Activated T-cell treated with anti-CD3 and anti-CD28 coated beads for 48 hours (primary cell): ENCODE data around the gene SLC2A1.

Experiments
- DNase-seq: peaks from one replicate; pipeline ENCODE4 v3.0.0-alpha.2; 2020; ENCODE audit warnings: low read depth

The SLC2A1 gene

DNA sequence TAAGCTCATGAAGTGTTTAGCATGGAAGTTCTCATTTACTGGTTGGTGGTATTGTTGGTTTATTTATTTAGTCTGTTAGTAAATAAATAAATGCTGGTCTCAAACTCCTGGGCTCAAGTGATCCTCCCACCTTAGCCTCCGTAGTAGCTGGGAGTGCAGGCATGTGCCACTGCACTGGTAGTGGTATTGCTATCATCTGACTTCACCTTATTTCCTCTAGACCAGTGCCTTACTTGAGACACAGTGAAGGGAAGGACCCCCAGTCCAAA lies 1.4 kb upstream of the SLC2A1 start:
- DNase-seq, result no peak

DNA sequence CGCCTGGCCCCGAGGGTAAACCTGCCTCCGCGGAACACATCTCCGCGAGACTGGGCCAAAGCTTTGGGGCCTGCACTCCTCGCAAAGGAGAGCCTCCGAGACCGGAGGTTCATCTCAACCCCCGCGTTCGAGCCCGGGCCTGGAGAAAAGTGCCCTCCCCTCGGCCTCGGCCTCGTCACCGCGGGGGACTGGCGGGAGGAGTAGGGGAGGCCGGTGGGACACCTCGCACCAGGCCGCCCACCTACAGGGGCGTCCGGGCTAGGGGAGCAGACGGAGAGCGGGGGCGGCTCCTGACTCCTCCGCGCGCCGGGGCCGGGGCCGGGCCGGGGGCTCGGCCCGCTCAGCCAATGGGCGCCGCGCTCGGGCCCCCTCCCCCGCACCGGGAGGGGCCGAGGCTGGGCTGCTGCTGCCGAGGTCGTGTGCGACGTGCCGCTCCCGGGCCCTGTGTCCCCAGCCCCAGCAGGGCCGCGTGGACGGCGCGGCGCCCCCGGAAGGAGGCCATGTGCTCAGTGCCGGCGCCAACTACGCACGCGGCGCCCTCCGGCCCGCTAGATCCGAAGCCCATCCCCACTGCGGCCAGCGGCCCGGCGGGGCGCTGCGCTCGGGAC lies 684 bp downstream of the SLC2A1 start:
- peak; percentile 77 for DNase-seq

DNA sequence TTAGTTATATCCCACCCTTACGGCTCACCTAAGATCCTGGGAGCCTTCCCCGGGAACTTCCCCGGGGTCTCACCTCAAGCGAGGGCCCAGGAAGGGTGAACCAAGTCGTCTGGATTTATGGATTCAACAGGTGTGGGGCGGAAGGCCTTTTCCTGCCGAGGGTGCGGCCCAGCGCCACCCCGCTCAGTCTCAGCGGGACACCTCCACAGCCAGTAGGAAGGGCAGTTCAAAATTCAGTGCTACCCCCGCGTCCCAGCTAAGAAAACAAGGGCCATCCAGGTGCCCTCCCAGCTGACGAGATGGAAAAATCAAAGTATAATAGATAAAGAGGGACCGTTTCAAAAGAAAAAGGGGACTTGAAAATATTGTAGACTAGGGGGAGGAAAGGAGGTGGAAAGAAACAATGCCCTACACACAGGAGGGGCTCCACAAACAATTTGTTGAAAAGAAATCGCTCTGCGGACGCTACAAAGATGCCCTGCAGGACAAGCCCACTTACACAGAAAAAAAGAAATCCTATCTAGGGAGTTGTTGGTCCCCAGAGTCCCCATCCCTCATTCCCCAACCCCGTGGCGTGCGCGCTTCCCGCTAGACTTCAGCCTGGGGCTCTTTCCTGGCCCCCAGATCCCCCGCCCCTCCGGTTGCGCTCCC lies 1.3 kb downstream of the SLC2A1 start:
- no peak for DNase-seq

DNA sequence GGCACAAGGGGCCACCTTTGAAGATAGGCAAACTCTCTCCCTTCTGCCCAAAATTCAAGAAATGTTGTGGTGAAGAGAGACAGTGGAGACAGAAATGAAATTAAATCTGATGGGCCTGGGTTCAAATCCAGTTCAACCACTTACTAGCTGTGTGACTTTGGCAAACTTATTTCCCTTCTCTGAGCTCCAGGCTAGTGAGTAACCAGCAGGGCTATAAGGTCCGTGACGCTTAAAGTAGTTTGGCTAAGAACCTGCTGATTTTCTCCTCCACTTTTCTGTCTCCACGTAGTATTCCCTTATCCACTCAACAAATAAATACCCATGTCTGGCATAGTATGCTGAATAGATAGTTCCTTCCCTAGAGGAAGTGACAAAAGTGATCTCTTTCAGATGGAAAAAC lies 1.9 kb downstream of the SLC2A1 start:
- no peak for DNase-seq

DNA sequence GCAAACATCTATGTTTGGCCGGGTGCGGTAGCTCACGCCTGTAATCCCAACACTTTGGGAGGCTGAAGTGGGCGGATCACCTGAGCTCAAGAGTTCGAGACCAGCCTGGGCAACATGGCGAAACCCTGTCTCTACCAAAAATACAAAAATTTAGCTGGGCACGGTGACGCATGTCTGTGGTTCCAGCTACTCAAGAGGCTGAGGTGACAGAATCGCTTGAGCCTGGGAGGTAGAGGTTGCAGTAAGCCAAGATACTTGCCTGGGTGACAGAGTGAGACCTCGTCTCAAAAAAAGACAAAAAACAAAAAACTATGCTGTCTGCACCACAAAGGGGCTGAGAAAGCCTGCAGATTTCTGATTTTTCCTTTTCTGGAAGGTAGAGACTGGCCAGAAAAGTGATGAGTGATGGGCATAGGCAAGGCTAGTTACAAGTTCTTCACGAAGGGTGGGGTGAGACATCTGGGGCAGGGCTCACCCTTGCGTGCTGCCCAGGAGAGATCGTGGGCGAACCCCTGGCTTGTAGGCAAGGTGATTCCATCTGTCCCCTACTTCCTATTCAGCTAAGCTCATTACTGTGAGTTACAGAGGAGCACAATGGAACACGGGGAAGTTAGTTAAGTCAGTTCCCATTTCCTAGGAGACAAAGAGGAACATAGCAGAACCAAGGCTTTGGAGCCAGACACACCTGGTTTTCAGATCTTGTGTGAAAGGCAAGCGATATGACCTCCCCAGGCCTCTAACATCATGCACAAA lies 3.2 kb downstream of the SLC2A1 start:
- DNase-seq, result no peak

DNA sequence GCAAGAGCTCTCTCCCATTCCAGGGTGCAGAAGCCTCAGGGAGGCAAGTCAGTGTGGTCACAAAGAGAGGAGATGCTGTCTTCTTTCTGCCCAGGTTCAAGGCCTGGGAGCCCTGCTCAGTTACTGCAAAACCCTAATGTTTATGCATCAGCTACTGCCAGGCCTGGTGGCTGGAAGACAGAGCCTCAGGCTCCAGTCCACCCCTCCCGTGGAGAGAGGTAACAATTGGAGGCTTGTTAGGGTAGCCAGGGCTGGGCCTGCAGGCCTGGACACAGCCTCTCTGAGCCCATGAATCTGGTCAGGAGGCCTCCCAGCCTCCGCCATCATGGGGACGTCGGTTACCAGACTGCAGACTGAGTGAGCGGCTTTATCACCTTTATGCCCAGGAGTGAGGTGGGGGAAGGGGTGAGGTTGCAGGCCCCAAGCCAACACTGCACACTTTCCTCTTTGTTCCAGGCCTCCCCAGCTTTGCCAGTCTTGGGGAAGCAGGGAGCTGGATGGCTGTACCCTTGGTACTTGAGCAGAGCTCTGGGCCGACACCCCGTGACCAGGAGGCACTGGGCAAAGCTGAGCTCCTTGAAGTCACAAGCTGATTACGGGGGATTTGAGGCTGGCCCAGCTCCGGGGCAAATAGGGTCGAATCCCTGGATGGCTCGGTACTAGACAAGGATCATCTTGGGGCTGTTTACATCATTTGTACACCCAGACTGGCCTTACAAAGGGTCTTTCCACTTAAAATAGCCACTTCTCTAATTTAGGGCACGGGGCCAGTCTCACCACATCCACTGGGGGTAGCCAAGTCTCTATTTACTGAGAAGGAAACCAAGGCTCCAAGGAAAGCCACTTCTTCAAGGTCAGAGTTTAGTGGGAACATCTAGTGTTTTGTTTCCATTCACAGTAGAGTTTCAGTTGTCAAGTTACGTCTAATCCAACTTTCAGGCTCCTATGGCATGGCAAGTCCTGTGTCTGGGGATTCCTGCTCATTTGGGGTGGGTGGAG lies 5.2 kb downstream of the SLC2A1 start:
- no peak for DNase-seq

DNA sequence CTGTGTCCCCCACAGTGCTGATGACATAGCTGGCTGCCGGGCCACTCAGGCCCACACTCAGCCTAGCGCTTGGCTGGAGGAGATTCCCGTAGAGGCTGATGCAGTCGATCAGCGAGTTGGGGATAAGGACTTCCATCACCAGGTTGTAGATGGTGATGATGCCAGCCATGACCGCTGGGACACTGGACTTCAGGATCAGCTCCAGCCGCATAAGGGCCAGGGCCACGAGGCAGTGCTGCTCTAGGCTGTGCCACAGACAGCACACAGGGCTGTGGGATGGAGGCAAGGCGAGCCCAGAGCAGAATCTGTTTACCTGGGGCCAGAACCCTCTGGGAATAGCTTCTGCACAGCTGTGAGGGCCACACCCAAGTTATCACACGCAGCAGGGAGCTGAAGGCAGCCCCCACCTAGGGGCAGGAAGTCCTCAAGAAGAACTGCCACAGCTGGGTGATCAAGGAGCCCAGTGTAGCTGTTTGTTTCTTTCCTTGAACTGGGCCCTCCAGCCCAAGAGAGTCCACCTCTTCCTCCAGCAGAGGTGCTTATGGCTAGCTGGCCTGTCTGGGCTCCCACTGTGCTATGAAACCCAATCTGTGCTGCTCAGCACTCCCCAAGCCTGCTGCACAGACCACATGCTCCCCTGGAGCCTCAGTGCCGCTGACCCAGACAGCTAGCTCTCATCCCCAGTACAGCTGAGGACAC lies 6.2 kb downstream of the SLC2A1 start:
- no peak for DNase-seq

DNA sequence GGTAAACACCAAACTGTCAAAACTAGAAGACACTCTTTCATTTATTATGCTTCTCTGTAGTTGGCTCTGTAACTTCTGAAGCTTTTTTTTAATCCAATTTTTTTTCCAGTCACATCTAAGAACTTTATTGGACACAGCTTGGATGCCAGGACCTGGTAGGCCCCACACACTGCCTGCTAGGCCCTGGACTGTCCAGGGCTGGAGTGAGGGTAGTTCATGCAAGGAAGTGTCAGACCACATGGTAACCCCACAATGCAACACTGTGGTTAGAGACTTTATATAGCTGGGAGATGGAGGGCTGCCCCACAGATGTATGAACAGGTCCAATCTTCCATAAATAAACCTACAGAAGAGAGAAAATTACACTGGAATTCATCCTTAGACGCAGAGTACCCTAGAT lies 7.1 kb downstream of the SLC2A1 start:
- no peak for DNase-seq

DNA sequence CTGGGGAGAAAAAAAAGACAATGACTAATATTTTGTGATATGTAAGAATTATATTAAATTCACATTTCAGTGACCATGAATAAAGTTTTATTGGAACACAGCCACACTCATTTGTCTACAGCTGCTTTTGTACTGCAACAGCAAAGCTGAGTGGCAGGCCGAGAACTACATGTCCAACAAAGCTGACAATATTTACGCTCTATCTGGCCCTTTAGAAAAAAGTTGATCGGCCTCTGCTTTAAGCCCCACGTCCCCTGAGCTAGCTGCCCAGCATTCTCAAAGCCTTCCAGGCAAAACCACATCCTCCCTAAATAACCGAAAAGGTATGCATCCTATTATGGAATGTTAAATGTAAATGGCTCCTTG lies 8.6 kb downstream of the SLC2A1 start:
- no peak for DNase-seq

DNA sequence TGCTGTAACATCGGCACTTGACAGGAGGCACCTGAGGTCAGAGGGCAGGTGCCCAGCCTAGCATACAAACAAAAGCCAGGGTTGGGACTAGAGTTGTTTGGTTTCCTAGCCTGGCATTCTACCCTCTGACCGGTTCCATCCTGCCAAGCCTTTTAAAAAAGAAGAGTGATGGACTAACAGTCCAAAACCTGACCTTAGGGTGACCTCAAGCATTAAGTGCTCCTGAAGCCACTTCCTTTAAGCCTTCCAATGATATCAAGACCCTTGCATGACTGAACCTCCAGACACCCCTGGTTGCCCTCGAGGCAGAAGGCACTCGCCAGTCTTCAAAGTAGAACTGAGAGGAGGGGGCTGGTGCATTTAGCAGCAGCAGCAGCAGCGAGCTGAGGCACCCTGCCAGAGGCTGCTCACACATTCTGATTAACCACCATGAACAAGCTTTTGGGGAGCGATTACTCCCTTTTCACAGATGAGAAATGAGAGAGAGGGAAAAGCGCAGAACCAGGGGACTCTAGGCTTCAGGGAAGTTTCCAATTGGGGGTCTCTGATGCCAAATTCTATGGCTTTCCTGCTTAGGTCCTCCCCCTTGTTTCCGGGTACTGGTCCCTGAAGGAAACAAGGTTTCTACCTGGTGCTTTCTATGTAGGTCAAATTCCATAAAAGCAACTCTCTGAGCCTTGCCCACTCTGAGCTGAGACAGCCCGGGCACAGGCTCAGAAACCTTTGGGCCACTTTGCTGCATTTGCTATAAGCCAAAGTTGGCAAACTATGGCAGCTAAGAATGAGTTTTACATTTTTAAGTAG lies 9.2 kb downstream of the SLC2A1 start:
- no peak for DNase-seq

DNA sequence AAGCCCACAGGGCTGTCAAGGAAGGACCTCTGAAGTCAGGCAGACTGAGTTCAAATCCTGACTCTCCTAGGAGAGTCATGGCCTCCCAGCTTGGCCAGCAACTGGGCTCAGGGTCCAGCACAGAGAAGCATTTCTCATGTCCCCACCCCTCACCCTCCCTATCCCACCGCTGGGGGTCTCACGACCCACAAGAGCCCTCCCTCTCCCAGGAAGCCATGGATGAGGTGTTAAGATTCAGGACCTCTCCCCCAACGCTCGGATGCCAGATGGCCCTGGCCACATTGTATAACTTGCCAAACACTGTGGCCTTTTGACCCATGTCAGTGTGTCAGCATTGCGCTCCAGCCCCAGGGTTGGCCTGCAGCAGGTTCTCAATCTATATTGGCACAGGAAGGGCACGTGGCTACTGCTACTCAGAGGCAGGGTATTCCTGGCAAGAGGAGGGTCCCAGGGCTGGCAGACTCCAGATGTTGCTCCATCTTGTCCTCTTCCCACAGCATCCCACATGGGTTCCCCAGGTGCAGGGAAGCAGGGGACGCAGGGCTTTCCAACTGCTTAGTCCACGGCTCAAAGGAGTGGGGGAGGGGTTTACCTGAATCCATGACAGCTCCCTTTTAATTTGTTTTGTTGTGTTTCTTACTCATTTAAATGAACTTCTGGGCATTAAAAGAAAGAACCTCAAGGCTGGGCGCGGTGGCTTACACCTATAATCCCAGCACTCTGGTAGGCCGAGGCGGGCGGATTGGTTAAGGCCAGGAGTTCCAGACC lies 10.5 kb downstream of the SLC2A1 start:
- DNase-seq, result no peak

DNA sequence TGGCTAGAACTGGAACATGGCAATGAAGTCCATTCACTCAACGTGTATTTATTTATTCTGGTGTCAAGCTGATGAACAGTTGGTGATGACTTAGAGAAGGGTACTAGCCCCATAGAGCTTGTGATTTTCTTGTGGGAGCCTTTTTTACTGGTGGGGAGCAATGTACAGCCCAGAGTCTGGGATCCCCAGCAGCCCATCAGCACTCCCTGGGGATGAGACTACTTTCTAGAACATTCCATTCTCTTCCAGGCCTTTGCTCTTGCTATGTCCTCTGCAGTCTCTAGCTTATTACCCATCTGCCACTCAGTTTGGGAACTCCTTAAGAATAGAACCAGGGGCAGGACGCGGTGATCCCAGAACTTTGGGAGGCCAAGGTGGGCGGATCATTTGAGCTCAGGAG lies 11.6 kb downstream of the SLC2A1 start:
- DNase-seq, result no peak

DNA sequence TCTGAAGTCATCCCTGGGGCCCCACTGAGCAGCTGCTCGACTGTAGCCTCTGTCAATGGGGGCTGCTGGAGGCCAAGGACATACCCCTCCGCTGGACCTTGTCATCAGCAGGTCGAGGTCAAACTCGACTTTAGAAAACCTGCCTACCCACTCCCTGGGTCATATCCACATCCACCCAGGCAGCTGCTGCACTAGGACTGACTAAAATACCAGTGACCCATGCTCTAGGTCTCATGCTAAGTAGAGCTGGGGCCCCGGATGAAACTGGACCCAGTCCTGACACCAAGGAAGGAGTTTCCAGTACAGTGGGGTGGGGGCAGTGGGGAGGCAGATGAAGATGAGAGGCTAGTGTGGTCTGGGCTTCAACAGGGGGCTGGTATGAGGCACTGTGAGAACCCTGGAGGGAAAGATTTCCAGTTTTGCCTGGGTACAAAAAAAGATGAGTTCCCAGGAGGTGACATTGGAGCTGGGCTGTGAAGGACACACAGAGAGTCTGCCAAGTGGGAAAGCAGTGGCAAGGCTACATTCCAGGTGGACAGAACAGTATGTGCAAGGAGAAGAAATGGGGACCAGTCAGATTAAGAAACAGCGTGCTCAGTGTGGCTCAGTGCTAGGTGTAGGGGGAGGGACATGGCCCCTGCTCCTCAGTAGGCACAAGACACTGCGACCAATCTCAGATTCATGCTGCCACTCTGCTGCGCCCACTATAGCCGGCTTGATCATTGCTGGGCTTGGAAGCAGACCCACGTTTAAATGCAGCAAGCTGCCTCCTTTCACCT lies 12.4 kb downstream of the SLC2A1 start:
- DNase-seq, result no peak

DNA sequence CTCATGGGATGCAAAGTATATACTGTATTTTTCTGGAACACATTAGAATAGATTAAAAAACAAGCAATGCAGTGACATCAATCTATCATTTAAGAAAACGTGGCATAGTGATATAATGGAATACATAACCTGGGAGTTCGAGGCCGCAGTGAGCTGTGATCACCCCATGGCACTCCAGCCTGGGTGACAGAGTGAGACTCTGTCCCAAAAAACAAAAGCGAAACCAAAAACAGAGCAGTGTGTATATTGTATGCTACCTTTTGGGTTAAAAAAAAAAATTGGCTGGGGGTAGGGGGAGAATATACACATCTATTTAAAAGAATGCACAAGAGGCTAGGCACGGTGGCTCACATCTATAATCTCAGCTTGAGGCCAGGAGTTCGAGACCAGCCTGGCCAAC lies 13.5 kb downstream of the SLC2A1 start:
- DNase-seq, result no peak

DNA sequence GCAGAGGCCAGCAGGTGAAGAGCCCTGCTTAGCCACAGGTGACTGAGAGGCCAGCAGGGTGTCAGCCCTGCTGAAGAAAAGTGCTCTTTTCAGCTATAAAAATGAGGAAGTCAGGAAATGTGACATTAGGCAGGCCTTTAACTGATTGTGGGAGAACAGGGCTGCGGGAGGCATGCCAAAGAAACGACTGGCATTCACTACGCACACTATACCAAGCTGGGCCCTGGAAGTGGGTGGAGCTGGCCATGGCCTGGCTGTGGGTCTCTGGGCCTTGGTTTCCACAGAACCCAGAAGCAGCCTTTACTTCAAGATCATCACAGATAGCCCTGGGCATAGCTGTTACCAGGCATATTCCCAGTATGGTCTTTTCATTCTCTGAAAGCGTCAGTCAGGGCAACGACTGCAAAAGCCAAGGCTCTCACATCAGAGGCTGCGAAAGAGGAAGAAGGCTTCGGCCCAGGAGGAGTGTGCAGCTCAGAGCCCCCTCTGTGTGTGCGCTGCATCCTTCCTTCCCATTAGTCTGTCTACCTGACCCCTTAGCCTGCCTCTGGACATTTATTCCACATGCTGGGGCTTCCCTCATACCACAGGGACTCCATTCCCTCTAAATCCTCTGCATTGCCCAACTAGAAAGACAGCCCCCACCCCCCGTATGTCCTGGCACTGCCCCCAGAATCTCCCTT lies 14.3 kb downstream of the SLC2A1 start:
- DNase-seq, result no peak

DNA sequence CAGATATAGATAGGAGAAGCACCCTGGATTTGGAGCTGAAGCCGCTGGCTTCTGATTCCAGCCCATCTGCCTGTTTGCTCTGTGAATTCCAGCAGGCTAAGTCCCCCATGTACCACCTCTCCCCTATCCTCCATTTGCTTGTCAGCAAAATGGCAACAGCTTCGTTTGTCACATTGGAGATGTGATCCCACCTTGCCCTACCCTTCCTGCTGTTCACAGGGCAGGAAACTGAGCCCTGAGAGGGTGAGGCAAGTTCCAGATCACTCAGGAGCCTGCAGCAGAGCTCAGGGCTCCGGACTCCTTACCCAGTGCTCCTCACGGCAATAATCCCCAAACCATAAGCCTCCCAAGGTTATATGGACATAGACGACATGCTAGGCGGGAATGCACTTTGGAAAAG lies 14.9 kb downstream of the SLC2A1 start:
- DNase-seq, result no peak

DNA sequence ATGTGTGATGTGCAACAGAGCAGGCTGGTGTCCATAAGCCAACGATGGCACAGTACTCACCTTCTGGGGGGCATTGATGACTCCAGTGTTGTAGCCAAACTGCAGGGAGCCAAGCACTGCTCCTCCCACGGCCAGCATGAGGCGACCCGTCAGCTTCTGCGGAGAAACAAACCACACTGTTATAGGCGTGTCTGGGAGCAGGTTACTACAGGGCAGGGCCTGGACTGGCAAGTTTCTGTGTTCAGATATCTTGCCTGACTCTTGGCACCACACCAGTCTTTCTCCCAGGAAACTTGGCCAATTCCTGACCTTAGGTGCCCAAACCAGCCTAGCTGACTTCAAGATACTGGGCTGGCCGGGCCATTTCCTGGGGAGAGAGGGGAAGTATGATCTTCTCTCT lies 15.5 kb downstream of the SLC2A1 start:
- no peak for DNase-seq

DNA sequence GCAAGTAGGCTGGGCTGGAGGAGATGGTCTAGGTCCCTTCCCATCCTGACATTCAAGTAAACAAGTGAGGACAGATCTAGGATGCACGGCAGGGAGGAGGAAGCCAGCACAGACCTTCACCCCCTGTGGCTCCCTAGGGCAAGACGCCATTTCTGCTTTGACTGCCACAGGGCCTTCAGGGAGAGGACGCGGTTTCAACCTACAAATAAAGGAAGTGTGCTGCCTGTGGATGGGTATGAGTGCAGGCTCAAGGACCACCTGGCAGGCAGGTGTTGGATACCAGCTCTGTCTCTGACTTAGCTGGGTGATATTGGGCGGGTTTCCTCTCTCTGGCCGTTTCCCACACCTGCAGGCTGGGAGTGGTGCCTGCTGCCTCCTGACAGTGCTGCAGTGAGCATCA lies 16.2 kb downstream of the SLC2A1 start:
- no peak for DNase-seq
